Measurements from ENCODE around the gene PDZD4. TPM values are rescaled to one million over a fixed set of nuclear protein-coding genes. Genes with fewer than 3 reads are reported as not detected.

The PDZD4 gene
- total RNA-seq, 4 donors from 2014 or later: 2.0 to 6.6 (median 4.2) TPM

GRCh38 chrX:153768311-153769157 lies 61.8 kb downstream of the PDZD4 start:
- Histone ChIP-seq H3K36me3 (no peaks in the 10 kb centered on the region), H3K27ac (no peak overlapping the region), H3K9me3 (no peaks in the 10 kb centered on the region), H3K27me3 (no peaks in the 10 kb centered on the region), H3K4me1 (no peaks in the 10 kb centered on the region), H3K4me3 (no peak overlapping the region)
- peak; percentile 7 for DNase-seq
- intact Hi-C loops (cut with DNase I; ENCODE audit: low total_unique reads): loop anchor here (5.0 kb wide), 1 partner anchor 184 kb away; no protein-coding TSS in a partner anchor
- in situ Hi-C loops (cut with MboI; ENCODE audit: low pct_ligation_motif_present in 1 of 4, low pct_unique_long_range_greater_than_20kb in 1 of 4, low sequenced_read_pairs in 3 of 4): loop anchor here in 1 of 4 donors (25.0 kb wide), 1 partner anchor 194 kb away; the partner anchor contains the start of genes HCFC1 and TMEM187
- WGBS, 2 donors (ENCODE audit: low coverage in 1 of 2): 75% methylated on average over 22 of the region's 22 CpGs; no CpG with 5 or more reads in 1 of the 2 donors
- TF ChIP-seq POLR2AphosphoS5 (IDR thresholded peaks at IDR 0.05) (no peak), POLR2A (IDR thresholded peaks at IDR 0.05) (no peak)

GRCh38 chrX:153767674-153768055 lies 62.7 kb downstream of the PDZD4 start:
- Histone ChIP-seq H3K4me3 (no peak overlapping the region), H3K36me3 (no peaks in the 10 kb centered on the region), H3K4me1 (no peaks in the 10 kb centered on the region), H3K9me3 (no peaks in the 10 kb centered on the region), H3K27ac (peak overlapping the region in 1 of 4 donors; percentile 34), H3K27me3 (no peaks in the 10 kb centered on the region)
- intact Hi-C loops (cut with DNase I; ENCODE audit: low total_unique reads): loop anchor here (5.0 kb wide), 1 partner anchor 185 kb away; no protein-coding TSS in a partner anchor
- DNase-seq: no peak
- in situ Hi-C loops (cut with MboI; ENCODE audit: low pct_ligation_motif_present in 1 of 4, low pct_unique_long_range_greater_than_20kb in 1 of 4, low sequenced_read_pairs in 3 of 4): loop anchor here in 1 of 4 donors (25.0 kb wide), 1 partner anchor 195 kb away; the partner anchor contains the start of genes HCFC1 and TMEM187
- TF ChIP-seq POLR2A (IDR thresholded peaks at IDR 0.05): no peak
- no peak for TF ChIP-seq POLR2AphosphoS5 (IDR thresholded peaks at IDR 0.05)
- TF ChIP-seq EP300 (IDR thresholded peaks at IDR 0.05; ENCODE audit: low read depth): no peak
- TF ChIP-seq CTCF (IDR thresholded peaks at IDR 0.05): no peak
- 92% methylated on average over 18 of the region's 20 CpGs; no CpG with 5 or more reads in 1 of the 2 donors for WGBS, 2 donors (ENCODE audit: low coverage in 1 of 2)

DNA sequence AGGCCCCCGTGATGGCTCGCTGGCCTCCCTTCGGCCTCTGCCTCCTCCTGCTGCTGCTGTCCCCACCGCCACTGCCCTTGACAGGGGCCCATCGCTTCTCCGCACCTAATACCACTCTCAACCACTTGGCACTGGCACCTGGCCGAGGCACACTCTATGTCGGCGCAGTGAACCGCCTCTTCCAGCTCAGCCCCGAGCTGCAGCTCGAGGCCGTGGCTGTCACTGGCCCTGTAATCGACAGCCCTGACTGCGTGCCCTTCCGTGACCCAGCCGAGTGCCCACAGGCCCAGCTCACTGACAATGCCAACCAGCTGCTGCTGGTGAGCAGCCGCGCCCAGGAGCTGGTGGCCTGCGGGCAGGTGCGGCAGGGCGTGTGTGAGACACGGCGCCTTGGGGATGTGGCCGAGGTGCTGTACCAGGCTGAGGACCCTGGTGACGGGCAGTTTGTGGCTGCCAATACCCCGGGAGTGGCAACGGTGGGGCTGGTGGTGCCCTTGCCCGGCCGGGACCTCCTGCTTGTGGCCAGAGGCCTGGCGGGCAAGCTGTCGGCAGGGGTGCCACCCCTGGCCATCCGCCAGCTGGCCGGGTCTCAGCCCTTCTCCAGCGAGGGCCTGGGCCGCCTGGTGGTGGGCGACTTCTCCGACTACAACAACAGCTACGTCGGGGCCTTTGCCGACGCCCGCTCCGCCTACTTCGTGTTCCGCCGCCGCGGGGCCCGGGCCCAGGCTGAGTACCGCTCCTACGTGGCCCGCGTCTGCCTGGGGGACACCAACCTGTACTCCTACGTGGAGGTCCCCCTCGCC lies 63.3 kb downstream of the PDZD4 start:
- H3K36me3 ChIP-seq: no peaks in the 10 kb centered on the region
- WGBS, 2 donors (ENCODE audit: low coverage in 1 of 2): 70% methylated on average over 55 of the region's 56 CpGs; no CpG with 5 or more reads in 1 of the 2 donors
- DNase-seq: peak; percentile 8
- in situ Hi-C loops (cut with MboI; ENCODE audit: low pct_ligation_motif_present in 1 of 4, low pct_unique_long_range_greater_than_20kb in 1 of 4, low sequenced_read_pairs in 3 of 4) (loop anchor here in 1 of 4 donors (25.0 kb wide), 1 partner anchor 195 kb away; the partner anchor contains the start of genes HCFC1 and TMEM187), intact Hi-C loops (cut with DNase I; ENCODE audit: low total_unique reads) (loop anchor here (5.0 kb wide), 1 partner anchor 185 kb away; no protein-coding TSS in a partner anchor)
- no peaks in the 10 kb centered on the region for H3K27me3 ChIP-seq
- no peak overlapping the region for H3K4me3 ChIP-seq
- no peaks in the 10 kb centered on the region for H3K4me1 ChIP-seq
- TF ChIP-seq POLR2A (IDR thresholded peaks at IDR 0.05): no peak
- H3K9me3 ChIP-seq: no peaks in the 10 kb centered on the region
- H3K27ac ChIP-seq: peak overlapping the region in 2 of 4 donors; percentile 34 to 59

- peak overlapping the region in 2 of 4 donors; percentile 13 to 18 for H3K4me3 ChIP-seq
- in situ Hi-C loops (cut with MboI; ENCODE audit: low pct_ligation_motif_present in 1 of 4, low pct_unique_long_range_greater_than_20kb in 1 of 4, low sequenced_read_pairs in 3 of 4): loop anchor here in 1 of 4 donors (25.0 kb wide), 1 partner anchor 196 kb away; the partner anchor contains the start of genes HCFC1 and TMEM187
- H3K36me3 ChIP-seq: no peaks in the 10 kb centered on the region
- no peaks in the 10 kb centered on the region for H3K4me1 ChIP-seq
- H3K27ac ChIP-seq: peak overlapping the region; percentile 47 to 81 (median 65)
- H3K9me3 ChIP-seq: no peaks in the 10 kb centered on the region
- intact Hi-C loops (cut with DNase I; ENCODE audit: low total_unique reads): loop anchor here (5.0 kb wide), 1 partner anchor 186 kb away; no protein-coding TSS in a partner anchor
- 60 to 80% methylated on average over 1 to 21 of the region's 21 CpGs for WGBS, 2 donors (ENCODE audit: low coverage in 1 of 2)
- no peaks in the 10 kb centered on the region for H3K27me3 ChIP-seq
- TF ChIP-seq POLR2AphosphoS5 (IDR thresholded peaks at IDR 0.05) (no peak), EP300 (IDR thresholded peaks at IDR 0.05; ENCODE audit: low read depth) (no peak), POLR2A (IDR thresholded peaks at IDR 0.05) (no peak), CTCF (IDR thresholded peaks at IDR 0.05) (no peak)
- peak; percentile 11 for DNase-seq
Measured at GRCh38 chrX:153766098-153766817, 64.1 kb downstream of the PDZD4 start.

Data from transverse colon (tissue), 4 donors.